ENCODE results near the gene JAKMIP2. TPM values are rescaled to one million over a fixed set of nuclear protein-coding genes. Genes with fewer than 3 reads are reported as not detected.

The JAKMIP2 gene
- total RNA-seq, 1 experiment from 2014 or later, result not detected

DNA sequence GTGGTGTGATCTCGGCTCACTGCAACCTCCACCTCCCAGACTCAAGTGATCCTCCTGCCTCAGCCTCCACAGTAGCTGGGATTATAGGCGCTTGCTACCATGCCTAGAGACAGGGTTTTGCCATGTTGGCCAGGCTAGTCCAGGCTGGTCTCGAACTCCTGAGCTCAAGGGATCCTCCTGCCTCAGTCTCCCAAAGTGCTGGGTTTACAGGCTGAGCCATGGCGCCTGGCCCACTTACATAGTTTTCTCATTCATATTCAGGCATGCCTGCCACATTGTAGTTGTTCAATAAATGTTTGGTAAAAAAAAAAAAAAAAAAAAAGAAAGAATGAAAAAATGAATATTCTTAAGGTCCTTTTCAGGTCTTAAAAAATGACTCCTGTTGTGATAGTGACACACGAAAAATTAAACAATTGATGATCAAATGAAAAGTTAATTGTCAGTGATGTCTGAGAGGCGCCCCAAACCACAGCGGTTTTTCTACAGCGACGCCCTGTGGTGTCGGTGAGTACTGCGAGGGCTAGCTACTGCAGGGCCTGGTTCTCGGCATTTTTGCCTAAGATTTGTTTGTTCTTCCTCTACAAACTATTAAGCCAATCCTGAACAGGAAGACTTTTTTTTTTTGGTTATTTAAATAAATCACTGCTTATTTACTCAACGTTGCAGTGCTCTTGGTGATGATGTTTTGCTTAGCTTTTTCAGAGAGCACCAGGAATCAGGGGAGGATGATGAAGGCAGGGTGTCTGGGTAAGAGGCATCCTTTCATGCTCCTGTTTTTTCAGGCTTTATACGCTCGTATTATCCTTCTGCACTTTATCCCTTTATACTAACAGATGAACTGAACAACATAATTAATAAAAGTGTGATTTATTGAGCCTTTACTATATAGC is 205.6 kb downstream of the JAKMIP2 start:
- Histone ChIP-seq H3K36me3 (ENCODE audit: control insufficient read depth in 1 of 2, insufficient read depth in 2 of 2, low read length in 2 of 2) (no peaks in the 10 kb centered on the region), H3K9me2 (ENCODE audit: insufficient read depth) (no peaks in the 10 kb centered on the region), H3K4me1 (ENCODE audit: control insufficient read depth in 1 of 2, insufficient read depth in 2 of 2, low read length in 2 of 2) (no peaks in the 10 kb centered on the region), H3K4me2 (ENCODE audit: low read length) (no peak overlapping the region), H4K20me1 (ENCODE audit: insufficient read depth) (no peaks in the 10 kb centered on the region), H3K9ac (ENCODE audit: low read length) (no peak overlapping the region), H3K4me3 (replicated peaks in 1 of 2; ENCODE audit: low read depth in 1 of 2, low read length in 2 of 2) (no peak overlapping the region), H3K27ac (ENCODE audit: low read depth, low read length) (no peak overlapping the region), H3K27me3 (ENCODE audit: insufficient read depth, low read length) (no peaks in the 10 kb centered on the region), H3K79me2 (ENCODE audit: insufficient read depth, low read length) (no peaks in the 10 kb centered on the region), H2AFZ (ENCODE audit: low read depth, low read length, poor library complexity, severe bottlenecking) (peak overlapping the region; percentile 76), H3K9me3 (ENCODE audit: control insufficient read depth in 1 of 2, insufficient read depth in 1 of 2, low read depth in 1 of 2, low read length in 2 of 2) (no peaks in the 10 kb centered on the region)
- BruUV-seq (replicated peaks), result no TSS peak
- intact Hi-C loops (cut with micrococcal nuclease), result loop anchor here (1.0 to 5.0 kb wide), 3 partner anchors 353 to 1045 kb away; no protein-coding TSS in a partner anchor
- ATAC-seq (peak; percentile 90), DNase-seq (ENCODE audit: low read depth, low spot score) (no peak)
- TF ChIP-seq SIN3A (IDR thresholded peaks at IDR 0.05; ENCODE audit: low read depth) (no peak), EZH2phosphoT487 (IDR thresholded peaks at IDR 0.05; ENCODE audit: borderline replicate concordance) (no peak), RAD21 (IDR thresholded peaks at IDR 0.05; ENCODE audit: low read depth) (peak; percentile 65), EZH2 (IDR thresholded peaks at IDR 0.05) (no peak), SP1 (IDR thresholded peaks at IDR 0.05; ENCODE audit: low read depth) (no peak), EGR1 (IDR thresholded peaks at IDR 0.05; ENCODE audit: low read depth) (no peak), POLR2A (IDR thresholded peaks at IDR 0.05; ENCODE audit: borderline replicate concordance, extremely low read depth, insufficient read depth, insufficient read length) (no peak), SRF (IDR thresholded peaks at IDR 0.05; ENCODE audit: low read depth) (no peak), POLR2AphosphoS5 (IDR thresholded peaks at IDR 0.05; ENCODE audit: low read depth, low read length) (no peak), CEBPB (IDR thresholded peaks at IDR 0.05; ENCODE audit: low read depth) (no peak), JUND (IDR thresholded peaks at IDR 0.05) (no peak)
- TF ChIP-seq, protein P1, sequence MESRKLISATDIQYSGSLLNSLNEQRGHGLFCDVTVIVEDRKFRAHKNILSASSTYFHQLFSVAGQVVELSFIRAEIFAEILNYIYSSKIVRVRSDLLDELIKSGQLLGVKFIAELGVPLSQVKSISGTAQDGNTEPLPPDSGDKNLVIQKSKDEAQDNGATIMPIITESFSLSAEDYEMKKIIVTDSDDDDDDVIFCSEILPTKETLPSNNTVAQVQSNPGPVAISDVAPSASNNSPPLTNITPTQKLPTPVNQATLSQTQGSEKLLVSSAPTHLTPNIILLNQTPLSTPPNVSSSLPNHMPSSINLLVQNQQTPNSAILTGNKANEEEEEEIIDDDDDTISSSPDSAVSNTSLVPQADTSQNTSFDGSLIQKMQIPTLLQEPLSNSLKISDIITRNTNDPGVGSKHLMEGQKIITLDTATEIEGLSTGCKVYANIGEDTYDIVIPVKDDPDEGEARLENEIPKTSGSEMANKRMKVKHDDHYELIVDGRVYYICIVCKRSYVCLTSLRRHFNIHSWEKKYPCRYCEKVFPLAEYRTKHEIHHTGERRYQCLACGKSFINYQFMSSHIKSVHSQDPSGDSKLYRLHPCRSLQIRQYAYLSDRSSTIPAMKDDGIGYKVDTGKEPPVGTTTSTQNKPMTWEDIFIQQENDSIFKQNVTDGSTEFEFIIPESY (IDR thresholded peaks at IDR 0.05; ENCODE audit: extremely low read depth, insufficient replicate concordance, low read length), result no peak
- TF ChIP-seq, protein P2, sequence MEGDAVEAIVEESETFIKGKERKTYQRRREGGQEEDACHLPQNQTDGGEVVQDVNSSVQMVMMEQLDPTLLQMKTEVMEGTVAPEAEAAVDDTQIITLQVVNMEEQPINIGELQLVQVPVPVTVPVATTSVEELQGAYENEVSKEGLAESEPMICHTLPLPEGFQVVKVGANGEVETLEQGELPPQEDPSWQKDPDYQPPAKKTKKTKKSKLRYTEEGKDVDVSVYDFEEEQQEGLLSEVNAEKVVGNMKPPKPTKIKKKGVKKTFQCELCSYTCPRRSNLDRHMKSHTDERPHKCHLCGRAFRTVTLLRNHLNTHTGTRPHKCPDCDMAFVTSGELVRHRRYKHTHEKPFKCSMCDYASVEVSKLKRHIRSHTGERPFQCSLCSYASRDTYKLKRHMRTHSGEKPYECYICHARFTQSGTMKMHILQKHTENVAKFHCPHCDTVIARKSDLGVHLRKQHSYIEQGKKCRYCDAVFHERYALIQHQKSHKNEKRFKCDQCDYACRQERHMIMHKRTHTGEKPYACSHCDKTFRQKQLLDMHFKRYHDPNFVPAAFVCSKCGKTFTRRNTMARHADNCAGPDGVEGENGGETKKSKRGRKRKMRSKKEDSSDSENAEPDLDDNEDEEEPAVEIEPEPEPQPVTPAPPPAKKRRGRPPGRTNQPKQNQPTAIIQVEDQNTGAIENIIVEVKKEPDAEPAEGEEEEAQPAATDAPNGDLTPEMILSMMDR (IDR thresholded peaks at IDR 0.05 in 2 of 3, conservative IDR thresholded peaks at IDR 0.05 in 1 of 3; ENCODE audit: borderline replicate concordance in 1 of 3, insufficient read depth in 1 of 3, low read depth in 2 of 3, low read length in 2 of 3), result peak; percentile 69 to 91 (median 90)
- RAD21 ChIA-PET (ENCODE audit: low non-redundant PET in 1 of 2, low total read pairs in 2 of 2, uncharacterized antibody in 2 of 2, unreplicated experiment in 2 of 2), result interaction anchor here in 1 of 2 experiments (0.6 to 0.9 kb wide), 2 partner anchors 78 to 113 kb away, joined by 3 to 5 read pairs; no protein-coding TSS in a partner anchor
- POLR2A ChIA-PET, result no interaction called here
- CTCF ChIA-PET, result interaction anchor here (0.7 to 4.0 kb wide), 15 partner anchors 11 to 1043 kb away, joined by 3 to 49 read pairs (median 4); no protein-coding TSS in a partner anchor

Data from HCT116 (cell line).